ENCODE results near the gene TP53TG3. TPM values are rescaled to one million over a fixed set of nuclear protein-coding genes. Genes with fewer than 3 reads are reported as not detected.

TP53TG3 gene
- total RNA-seq (2022; extraction: Qiagen RNA extraction), result 0.22 to 1.2 TPM (median 0.59 TPM) in 5 replicates

GRCh38 chr16:32676065-32676464 is at the start of gene TP53TG3:
Gene TP53TG3 (minus strand): TSS chr16:32676165. CDS start chr16:32676097, 68 bp downstream.

